GM19035 (cell line): ENCODE results near the gene B3GAT1.

Source experiments
- ATAC-seq: cut with Tn5 transposase; IDR thresholded peaks from one replicate; pipeline ENCODE4 v1.9.1; 2021; ENCODE audit not compliant: unreplicated experiment

B3GAT1 gene

GRCh38 chr11:134413043-134413825 lies 1.2 kb upstream of the B3GAT1 start:
- ATAC-seq: no peak

- ATAC-seq: no peak
Measured at GRCh38 chr11:134410766-134411165, 1.3 kb downstream of the B3GAT1 start.

GRCh38 chr11:134409552-134410429 lies 2.3 kb downstream of the B3GAT1 start:
- ATAC-seq: no peak

GRCh38 chr11:134407923-134408322 lies 4.1 kb downstream of the B3GAT1 start:
- ATAC-seq: no peak

- no peak for ATAC-seq
Measured at GRCh38 chr11:134407321-134407828, 4.7 kb downstream of the B3GAT1 start.

GRCh38 chr11:134406264-134407185 lies 5.5 kb downstream of the B3GAT1 start:
- ATAC-seq: no peak

- ATAC-seq: no peak
Measured at GRCh38 chr11:134405841-134406240, 6.2 kb downstream of the B3GAT1 start.

GRCh38 chr11:134405436-134405835 lies 6.6 kb downstream of the B3GAT1 start:
- ATAC-seq: no peak

- ATAC-seq: no peak
Measured at GRCh38 chr11:134404575-134405341, 7.3 kb downstream of the B3GAT1 start.

GRCh38 chr11:134402910-134403309 lies 9.1 kb downstream of the B3GAT1 start:
- ATAC-seq: no peak

GRCh38 chr11:134401825-134402809 lies 9.9 kb downstream of the B3GAT1 start:
- no peak for ATAC-seq

- no peak for ATAC-seq
Measured at GRCh38 chr11:134399996-134400395, 12.0 kb downstream of the B3GAT1 start.

GRCh38 chr11:134399293-134399654 lies 12.8 kb downstream of the B3GAT1 start:
- ATAC-seq: no peak

GRCh38 chr11:134398644-134399292 lies 13.3 kb downstream of the B3GAT1 start:
- ATAC-seq: no peak

GRCh38 chr11:134398079-134398444 lies 14.0 kb downstream of the B3GAT1 start:
- ATAC-seq: no peak

- no peak for ATAC-seq
Measured at GRCh38 chr11:134397304-134398078, 14.6 kb downstream of the B3GAT1 start.

- ATAC-seq: no peak
Measured at GRCh38 chr11:134395002-134395401, 17.0 kb downstream of the B3GAT1 start.

GRCh38 chr11:134394311-134394710 lies 17.7 kb downstream of the B3GAT1 start:
- no peak for ATAC-seq
